ENCODE results near the gene PEX1. TPM values are rescaled to one million over a fixed set of nuclear protein-coding genes. Genes with fewer than 3 reads are reported as not detected.

Gene PEX1
- polyA plus RNA-seq, 2 of the 4 experiments (the other 2 are of a cell fraction) = 8.8 to 23.2 TPM

- TF ChIP-seq E2F6 (IDR thresholded peaks at IDR 0.05; ENCODE audit: borderline replicate concordance, low read depth) (no peak), KDM1A (IDR thresholded peaks at IDR 0.05; ENCODE audit: low read depth) (no peak), ZSCAN20 (CRISPR knock-in tag; IDR thresholded peaks at IDR 0.05) (no peak), JUN (IDR thresholded peaks at IDR 0.05) (no peak), CHD2 (IDR thresholded peaks at IDR 0.05; ENCODE audit: low read length, partially characterized antibody) (no peak), TP53 (CRISPR knock-in tag; IDR thresholded peaks at IDR 0.05) (no peak), POLR2AphosphoS2 (conservative IDR thresholded peaks at IDR 0.05; ENCODE audit: low read length) (no peak), MAX (IDR thresholded peaks at IDR 0.05) (no peak), BCL3 (IDR thresholded peaks at IDR 0.05) (no peak)
Observed at GRCh38 chr7:92462560-92462959, 65.8 kb downstream of the PEX1 start (continued).

GRCh38 chr7:92461027-92462003, 67.0 kb downstream of the PEX1 start:
- no peaks in the 10 kb centered on the region for H3K9me3 ChIP-seq
- CTCF ChIA-PET = interaction anchor here (0.5 to 2.1 kb wide), 20 partner anchors 10 to 1105 kb away, joined by 3 to 14 read pairs (median 4); partner anchors contain the start of genes GATAD1, PEX1 and RBM48
- H3K4me2 ChIP-seq = no peak overlapping the region
- peak; percentile 80 for TF ChIP-seq CTCF (IDR thresholded peaks at IDR 0.05)
- TF ChIP-seq EHMT2 (IDR thresholded peaks at IDR 0.05; ENCODE audit: low read depth) = peak; percentile 74; the same call in 1 of the 2 replicates
- no peak for TF ChIP-seq E2F6 (IDR thresholded peaks at IDR 0.05; ENCODE audit: borderline replicate concordance, low read depth)
- peak; percentile 53; the same call in 2 of the 3 replicates for TF ChIP-seq SMC3 (IDR thresholded peaks at IDR 0.05)
- peak; percentile 61 to 65 for TF ChIP-seq RAD21 (conservative IDR thresholded peaks at IDR 0.05 in 1 of 2, IDR thresholded peaks at IDR 0.05 in 1 of 2)
- TF ChIP-seq RNF2 (IDR thresholded peaks at IDR 0.05; ENCODE audit: borderline replicate concordance, low read depth) = no peak
- TF ChIP-seq FOSL2 (IDR thresholded peaks at IDR 0.05) = no peak
- no peak for TF ChIP-seq FOSL2 (CRISPR knock-in tag; IDR thresholded peaks at IDR 0.05)
- FAIRE-seq (no peak), ATAC-seq (peak; percentile 90 to 93), DNase-seq (ENCODE audit: low read depth in 1 of 2, low spot score in 1 of 2) (peak; percentile 61 to 66)
- no peak overlapping the region for H3K4me3 ChIP-seq
- POLR2A ChIA-PET = interaction anchor here (1.1 kb wide), 1 partner anchor 67 kb away, joined by 4 read pairs; the partner anchor contains the start of gene RBM48
- no peak overlapping the region for H3K27ac ChIP-seq
- H3K4me1 ChIP-seq = no peaks in the 10 kb centered on the region
- WGBS (ENCODE audit: missing lambda C conversion rate) = 62% methylated on average over 8 of the region's 8 CpGs

- FAIRE-seq (no peak), DNase-seq (ENCODE audit: low read depth in 1 of 2, low spot score in 1 of 2) (no peak), ATAC-seq (no peak)
- 89% methylated on average over 4 of the region's 4 CpGs for WGBS (ENCODE audit: missing lambda C conversion rate)
- Histone ChIP-seq H3K27ac (no peak overlapping the region), H3K4me1 (0 out of 3 replicates have a peak, but pooled peaks cover 4% of the 10 kb centered on the region), H3K4me2 (no peak overlapping the region), H3K9me3 (no peaks in the 10 kb centered on the region), H3K4me3 (no peak overlapping the region)
- POLR2A ChIA-PET = no interaction called here
- CTCF ChIA-PET = interaction anchor here (0.6 to 2.1 kb wide), 10 partner anchors 10 to 1106 kb away, joined by 3 to 14 read pairs (median 6); partner anchors contain the start of gene GATAD1
- no peak for TF ChIP-seq MAZ (IDR thresholded peaks at IDR 0.05; ENCODE audit: borderline replicate concordance, low read depth, low read length)
- TF ChIP-seq HEYL (CRISPR knock-in tag; IDR thresholded peaks at IDR 0.05) = no peak
- TF ChIP-seq NR3C1 (IDR thresholded peaks at IDR 0.05) = no peak
- TF ChIP-seq ESRRA (IDR thresholded peaks at IDR 0.05; ENCODE audit: borderline replicate concordance, low read length) = no peak
- no peak for TF ChIP-seq GATA3 (IDR thresholded peaks at IDR 0.05; ENCODE audit: borderline replicate concordance)
- no peak for TF ChIP-seq POLR2A (IDR thresholded peaks at IDR 0.05; ENCODE audit: low read length)
- TF ChIP-seq CHD2 (IDR thresholded peaks at IDR 0.05; ENCODE audit: low read length, partially characterized antibody) = no peak
- no peak for TF ChIP-seq ZC3H11A (IDR thresholded peaks at IDR 0.05)
- TF ChIP-seq BCL3 (IDR thresholded peaks at IDR 0.05) = no peak
- TF ChIP-seq EHMT2 (IDR thresholded peaks at IDR 0.05; ENCODE audit: low read depth) = no peak
- no peak for TF ChIP-seq ZNF302 (CRISPR knock-in tag; IDR thresholded peaks at IDR 0.05)
- TF ChIP-seq FOXS1 (CRISPR knock-in tag; IDR thresholded peaks at IDR 0.05) = no peak
- no peak for TF ChIP-seq RFX5 (IDR thresholded peaks at IDR 0.05)
- TF ChIP-seq ZFP36 (IDR thresholded peaks at IDR 0.05; ENCODE audit: borderline replicate concordance, partially characterized antibody) = no peak
- TF ChIP-seq BHLHE40 (IDR thresholded peaks at IDR 0.05; ENCODE audit: low read depth, low read length) = no peak
- no peak for TF ChIP-seq CBX8 (IDR thresholded peaks at IDR 0.05)
- no peak for TF ChIP-seq TP53 (CRISPR knock-in tag; IDR thresholded peaks at IDR 0.05)
Observed at GRCh38 chr7:92460510-92460909, 67.8 kb downstream of the PEX1 start.

Measured in A549 (cell line).